Measurements from ENCODE around the gene ANO6. TPM values are rescaled to one million over a fixed set of nuclear protein-coding genes. Genes with fewer than 3 reads are reported as not detected.
"Not testable (repeated sequence)": the region's sequence is repeated elsewhere in the genome, so short reads cannot be mapped to it uniquely, and the experiment has no call there.

The ANO6 gene
- total RNA-seq, 1 donor from 2014 or later, result 25.9 TPM

GRCh38 chr12:45388545-45388944 is 172.7 kb downstream of the ANO6 start:
- intact Hi-C loops (cut with micrococcal nuclease), result loop anchor here (5.0 kb wide), 1 partner anchor 206 kb away; no protein-coding TSS in a partner anchor

GRCh38 chr12:45389426-45389825 is 173.5 kb downstream of the ANO6 start:
- intact Hi-C loops (cut with micrococcal nuclease), result loop anchor here (5.0 kb wide), 1 partner anchor 207 kb away; no protein-coding TSS in a partner anchor

DNA sequence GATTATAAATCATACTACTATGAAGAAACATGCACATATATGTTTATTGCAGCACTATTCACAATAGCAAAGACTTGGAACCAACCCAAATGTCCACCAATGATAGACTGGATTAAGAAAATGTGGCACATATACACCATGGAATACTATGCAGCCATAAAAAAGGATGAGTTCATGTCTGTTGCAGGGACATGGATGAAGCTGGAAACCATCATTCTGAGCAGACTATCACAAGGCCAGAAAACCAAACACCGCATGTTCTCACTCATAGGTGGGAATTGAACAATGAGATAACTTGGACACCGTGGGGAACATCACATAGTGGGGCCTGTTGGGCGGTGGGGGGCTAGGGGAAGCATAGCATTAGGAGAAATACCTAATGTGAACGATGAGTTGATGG is 181.6 kb downstream of the ANO6 start:
- intact Hi-C loops (cut with micrococcal nuclease), result not testable (repeated sequence)

- intact Hi-C loops (cut with micrococcal nuclease), result no loop called here
Measured at GRCh38 chr12:45398552-45398951, 182.7 kb downstream of the ANO6 start.

DNA sequence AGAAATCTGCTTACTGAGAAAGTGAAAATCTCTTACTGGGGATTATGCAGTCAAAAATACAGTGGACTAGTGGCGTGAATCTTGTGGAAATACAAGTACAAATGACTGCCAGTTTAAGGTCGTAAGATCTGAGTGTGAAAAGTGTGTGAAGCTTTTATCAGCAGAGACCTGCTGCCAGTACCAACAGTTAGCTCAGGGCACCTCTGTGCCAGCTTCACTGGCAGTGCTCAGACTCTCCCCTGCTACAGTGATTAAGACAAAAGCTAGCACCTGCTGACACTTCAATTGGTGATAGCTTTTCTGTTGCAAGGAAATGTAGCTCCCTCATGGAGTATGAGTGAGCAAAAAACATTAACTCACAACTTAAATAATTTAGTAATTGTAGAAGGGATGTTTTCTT is 185.1 kb downstream of the ANO6 start:
- intact Hi-C loops (cut with micrococcal nuclease), result no loop called here

GRCh38 chr12:45402288-45402687 is 186.4 kb downstream of the ANO6 start:
- intact Hi-C loops (cut with micrococcal nuclease), result no loop called here

GRCh38 chr12:45406988-45407850 is 191.3 kb downstream of the ANO6 start:
- intact Hi-C loops (cut with micrococcal nuclease), result no loop called here

DNA sequence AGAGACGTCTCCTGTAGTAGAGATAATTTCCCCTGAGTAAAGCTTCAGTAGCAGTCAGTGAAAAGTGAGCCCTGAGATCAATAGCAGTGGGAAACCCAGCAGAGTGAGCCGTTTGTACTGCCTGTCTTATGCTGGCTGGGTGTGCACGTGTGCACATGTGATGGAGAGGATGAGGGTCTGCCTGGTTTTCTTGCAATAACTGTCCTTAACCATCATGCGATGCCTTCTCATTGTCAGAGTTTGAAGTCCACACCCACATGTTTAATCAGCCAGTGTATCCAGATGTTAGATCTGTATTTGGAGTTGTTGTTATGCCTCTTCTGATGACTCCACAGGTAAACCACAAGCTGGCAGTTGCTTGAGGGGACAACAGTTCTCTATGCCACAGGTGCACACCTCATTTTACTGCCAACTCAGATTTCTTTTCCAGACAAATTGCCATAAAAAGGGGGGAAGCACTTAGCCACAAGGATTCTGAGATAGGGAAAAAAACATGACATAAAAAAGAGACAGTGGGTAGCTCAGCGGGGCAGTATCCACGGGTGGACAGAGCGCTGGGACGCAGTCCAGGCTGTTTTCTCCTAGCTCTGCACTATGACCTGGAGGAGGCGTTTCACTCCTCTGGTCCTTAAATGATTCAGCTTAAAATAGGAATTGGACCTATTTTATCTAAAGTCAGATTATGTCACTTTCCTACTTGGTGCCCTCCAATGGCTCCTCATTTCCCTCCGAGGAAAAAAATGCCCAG is 192.3 kb downstream of the ANO6 start:
- intact Hi-C loops (cut with micrococcal nuclease), result no loop called here

- intact Hi-C loops (cut with micrococcal nuclease), result no loop called here
Measured at GRCh38 chr12:45408729-45409114, 192.8 kb downstream of the ANO6 start.

- intact Hi-C loops (cut with micrococcal nuclease), result no loop called here
Measured at GRCh38 chr12:45409966-45410365, 194.1 kb downstream of the ANO6 start.

DNA sequence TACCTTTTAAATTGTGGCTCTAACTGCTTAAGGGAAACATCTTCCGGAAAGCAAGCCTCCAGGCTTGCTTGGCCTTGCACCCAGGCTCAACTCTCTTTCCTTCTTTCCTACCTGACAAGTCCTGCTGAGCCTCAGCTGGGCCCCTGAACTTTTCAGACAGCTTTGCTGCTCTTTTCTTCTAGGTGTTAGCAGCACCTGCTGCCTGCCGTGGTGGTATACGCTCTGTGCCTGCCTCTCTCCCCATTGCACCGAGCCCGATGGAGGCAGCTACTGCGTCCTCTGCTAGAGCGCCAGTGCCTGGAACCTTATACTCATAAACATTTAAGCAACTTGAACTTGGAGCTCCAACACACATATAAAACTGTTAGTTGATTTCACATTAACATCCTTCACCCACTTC is 195.7 kb downstream of the ANO6 start:
- intact Hi-C loops (cut with micrococcal nuclease), result no loop called here

GRCh38 chr12:45415393-45415817 is 199.5 kb downstream of the ANO6 start:
- intact Hi-C loops (cut with micrococcal nuclease), result no loop called here

- intact Hi-C loops (cut with micrococcal nuclease), result no loop called here
Measured at GRCh38 chr12:45416126-45416525, 200.2 kb downstream of the ANO6 start.

DNA sequence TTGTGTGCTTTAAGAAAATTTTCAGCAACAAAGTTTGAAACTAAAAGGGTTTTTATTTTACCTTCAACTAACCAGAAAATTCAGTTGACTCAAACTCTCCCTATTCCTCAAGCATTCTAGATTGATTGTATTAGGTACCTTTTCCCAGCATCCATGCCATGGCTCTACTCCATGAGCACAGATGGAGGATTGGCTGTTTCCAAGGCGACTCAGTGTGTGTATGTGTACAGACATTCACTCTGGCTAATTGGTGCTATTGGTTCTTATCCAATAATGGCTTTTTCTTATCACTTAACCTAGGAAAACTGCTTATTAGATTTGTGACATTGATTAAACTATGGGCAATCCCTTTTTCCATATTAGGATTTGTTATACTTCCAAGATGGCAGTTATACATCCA is 202.6 kb downstream of the ANO6 start:
- intact Hi-C loops (cut with micrococcal nuclease), result no loop called here

DNA sequence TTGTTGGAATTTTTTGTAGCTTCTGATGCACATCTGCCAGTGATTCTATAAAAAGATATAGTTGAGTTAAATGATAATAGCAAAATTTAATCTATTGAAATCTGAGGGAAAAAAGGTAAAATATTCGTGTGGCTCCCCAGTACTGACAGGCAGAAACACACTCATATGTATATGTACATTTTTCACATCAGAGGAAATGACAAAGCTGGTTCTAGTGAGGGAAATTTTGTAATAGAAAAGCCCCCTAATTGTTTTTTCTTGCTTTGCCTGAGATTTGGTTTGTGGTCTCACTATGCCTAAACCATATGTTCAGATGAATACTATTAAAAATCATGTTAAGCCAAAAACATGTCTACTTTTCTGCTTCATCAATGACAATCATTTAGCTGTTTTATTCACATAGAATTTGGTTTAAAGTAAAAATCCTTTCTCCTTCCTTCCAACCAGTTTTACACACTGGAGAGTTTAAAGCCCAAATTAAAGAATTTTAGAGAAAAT is 203.5 kb downstream of the ANO6 start:
- intact Hi-C loops (cut with micrococcal nuclease), result no loop called here

- intact Hi-C loops (cut with micrococcal nuclease), result no loop called here
Measured at GRCh38 chr12:45421736-45422135, 205.8 kb downstream of the ANO6 start.

GRCh38 chr12:45423931-45424330 is 208.0 kb downstream of the ANO6 start:
- intact Hi-C loops (cut with micrococcal nuclease), result no loop called here

DNA sequence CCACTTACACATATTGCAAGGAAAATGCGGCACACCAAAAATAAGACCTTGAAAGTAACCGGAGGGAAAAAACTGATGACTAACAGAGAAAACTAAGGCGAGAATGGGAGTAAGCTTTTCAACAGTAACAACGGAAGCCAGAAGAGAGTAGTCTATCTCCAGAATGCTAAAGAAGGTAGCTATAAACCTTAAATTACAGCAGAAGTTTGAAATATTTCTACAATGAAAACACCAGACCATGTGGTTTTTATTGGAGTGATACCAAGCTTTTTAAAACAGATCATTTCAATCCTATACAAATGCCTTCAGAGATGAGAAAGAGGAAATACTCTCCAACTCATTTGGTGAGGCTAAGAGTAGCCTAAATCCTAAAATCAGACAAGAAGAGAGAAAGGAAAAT is 209.5 kb downstream of the ANO6 start:
- intact Hi-C loops (cut with micrococcal nuclease), result no loop called here

- intact Hi-C loops (cut with micrococcal nuclease), result no loop called here
Measured at GRCh38 chr12:45426294-45426693, 210.4 kb downstream of the ANO6 start.

- intact Hi-C loops (cut with micrococcal nuclease), result no loop called here
Measured at GRCh38 chr12:45427042-45427441, 211.1 kb downstream of the ANO6 start.

- intact Hi-C loops (cut with micrococcal nuclease), result no loop called here
Measured at GRCh38 chr12:45429831-45430230, 213.9 kb downstream of the ANO6 start.

DNA sequence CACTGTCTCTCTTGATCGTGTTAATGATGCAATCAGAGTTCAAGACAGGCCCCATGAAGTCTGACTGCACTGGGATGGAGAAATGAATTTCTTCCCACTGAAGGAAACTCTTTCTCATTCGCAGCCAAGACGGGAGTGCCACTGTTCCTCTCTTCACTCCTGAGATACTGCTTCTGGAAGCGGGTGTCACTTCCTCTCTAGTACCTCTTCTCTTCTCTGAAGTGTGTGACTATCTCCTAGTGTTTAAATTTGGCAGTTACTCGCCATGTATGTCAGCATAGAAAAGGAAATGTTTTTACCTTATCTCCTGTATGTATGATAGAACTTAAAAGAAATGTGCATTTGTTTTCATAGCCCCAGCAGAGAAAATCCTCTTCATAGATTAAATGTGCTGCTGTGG is 215.2 kb downstream of the ANO6 start:
- intact Hi-C loops (cut with micrococcal nuclease), result no loop called here

Measured in T-helper 2 cell treated with Interferon-gamma antibody and Interleukin-4, amounts not matched to agents 100 ng/mL and 5 ng/mL, for 36 hours (primary cell).